Tibial artery (tissue), 4 donors: ENCODE results near the gene SPDYE4.
A peak's percentile ranks its signal among the peaks of the same experiment; 100 is the strongest.

ENCODE experiments used
- DNase-seq, 2 donors: peaks; one replicate each; pipeline ENCODE4 v3.0.0-alpha.2; 2019
- H3K27ac ChIP-seq, 2 donors: fragments of 200-600 bp; sonication (generic) in 1 of 2; 1 replicate in 1 of 2; 2 replicates in 1 of 2; pipeline ENCODE4 v1.5.1; 2018 to 2019; ENCODE audit warnings: mild to moderate bottlenecking in 1 of 2
- H3K27me3 ChIP-seq, 2 donors: fragments of 200-600 bp; sonication (generic) in 1 of 2; one replicate each; pipeline versions ENCODE4 v1.5.1 to v1.6.0; 2016 to 2019
- H3K36me3 ChIP-seq, 3 donors: fragments of 200-600 bp; sonication (generic) in 2 of 3; one replicate each; pipeline ENCODE4 v1.5.1; 2016 to 2019; ENCODE audit warnings: mild to moderate bottlenecking in 2 of 3
- H3K4me1 ChIP-seq, 4 donors: fragments of 200-600 bp; sonication (generic) in 2 of 4; 1 replicate in 3 of 4; 2 replicates in 1 of 4; pipeline ENCODE4 v1.5.1; 2016 to 2019
- H3K4me3 ChIP-seq, 2 donors: fragments of 200-600 bp; sonication (generic) in 1 of 2; 1 replicate in 1 of 2; 2 replicates in 1 of 2; pipeline ENCODE4 v1.5.1; 2018 to 2019; ENCODE audit warnings: mild to moderate bottlenecking in 2 of 2
- H3K9me3 ChIP-seq, 3 donors: fragments of 200-600 bp; sonication (generic) in 1 of 3; one replicate each; pipeline ENCODE4 v1.5.1; 2016 to 2019
- CTCF ChIP-seq, 2 experiments: fragments of 200-600 bp in 1 of 2; fragments of 450-650 bp in 1 of 2; IDR thresholded peaks; one replicate each; pipeline ENCODE4 v1.5.1; 2017 to 2019; ENCODE audit warnings: antibody characterized with exemption in 2 of 2, mild to moderate bottlenecking in 1 of 2, moderate library complexity in 1 of 2
- intact Hi-C: fragments of 100-400 bp; cut with DNase I; formaldehyde crosslinking; loops from one replicate; pipeline ENCODE4 v1.15.0; 2023; ENCODE audit warnings: low total_unique reads

SPDYE4 gene

GRCh38 chr17:8791248-8791909 lies 33.0 kb upstream of the SPDYE4 start:
- no peaks in the 10 kb centered on the region for H3K36me3 ChIP-seq
- H3K4me3 ChIP-seq = no peak overlapping the region
- H3K27me3 ChIP-seq = no peaks in the 10 kb centered on the region
- no peak for TF ChIP-seq CTCF (IDR thresholded peaks at IDR 0.05)
- no peak for DNase-seq
- no peaks in the 10 kb centered on the region for H3K4me1 ChIP-seq
- no peak overlapping the region for H3K27ac ChIP-seq
- peaks cover 0 to 9% (median 0%) of the 10 kb centered on the region in 3 donors for H3K9me3 ChIP-seq
- intact Hi-C loops = no loop called here

- DNase-seq = no peak
- no peak overlapping the region for H3K4me3 ChIP-seq
Observed at GRCh38 chr17:8789743-8790142, 31.4 kb upstream of the SPDYE4 start.

GRCh38 chr17:8788998-8789397 lies 30.7 kb upstream of the SPDYE4 start:
- intact Hi-C loops = no loop called here
- H3K36me3 ChIP-seq = no peaks in the 10 kb centered on the region
- DNase-seq = no peak

More at GRCh38 chr17:8789743-8790142, 31.4 kb upstream of the SPDYE4 start:
- TF ChIP-seq CTCF (IDR thresholded peaks at IDR 0.05) = no peak
- no peaks in the 10 kb centered on the region for H3K27me3 ChIP-seq
- H3K27ac ChIP-seq = no peak overlapping the region
- H3K4me1 ChIP-seq = peaks cover 0 to 8% (median 4%) of the 10 kb centered on the region in 4 donors
- intact Hi-C loops = no loop called here
- H3K9me3 ChIP-seq = peaks cover 0 to 9% (median 0%) of the 10 kb centered on the region in 3 donors
- H3K36me3 ChIP-seq = no peaks in the 10 kb centered on the region

GRCh38 chr17:8785547-8786413 lies 27.4 kb upstream of the SPDYE4 start:
- no peaks in the 10 kb centered on the region for H3K9me3 ChIP-seq
- H3K27me3 ChIP-seq = no peaks in the 10 kb centered on the region
- no peak overlapping the region for H3K27ac ChIP-seq
- H3K4me1 ChIP-seq = peaks cover 0 to 8% (median 4%) of the 10 kb centered on the region in 4 donors
- peak; percentile 86 to 89 for TF ChIP-seq CTCF (IDR thresholded peaks at IDR 0.05)
- intact Hi-C loops = loop anchor here (1.0 kb wide), 1 partner anchor 375 kb away; no protein-coding TSS in a partner anchor
- DNase-seq = peak; percentile 88 to 92
- no peaks in the 10 kb centered on the region for H3K36me3 ChIP-seq
- no peak overlapping the region for H3K4me3 ChIP-seq

More at GRCh38 chr17:8788998-8789397, 30.7 kb upstream of the SPDYE4 start:
- H3K27ac ChIP-seq = no peak overlapping the region
- peaks cover 0 to 8% (median 4%) of the 10 kb centered on the region in 4 donors for H3K4me1 ChIP-seq
- no peak overlapping the region for H3K4me3 ChIP-seq
- H3K9me3 ChIP-seq = peaks cover 0 to 9% (median 0%) of the 10 kb centered on the region in 3 donors
- H3K27me3 ChIP-seq = no peaks in the 10 kb centered on the region
- no peak for TF ChIP-seq CTCF (IDR thresholded peaks at IDR 0.05)

- H3K4me3 ChIP-seq = no peak overlapping the region
- H3K27me3 ChIP-seq = no peaks in the 10 kb centered on the region
- peaks cover 0 to 18% (median 4%) of the 10 kb centered on the region in 4 donors for H3K4me1 ChIP-seq
- intact Hi-C loops = no loop called here
- H3K9me3 ChIP-seq = no peaks in the 10 kb centered on the region
- H3K27ac ChIP-seq = peak overlapping the region; percentile 6 to 11
- DNase-seq = no peak
- TF ChIP-seq CTCF (IDR thresholded peaks at IDR 0.05) = no peak
- H3K36me3 ChIP-seq = no peaks in the 10 kb centered on the region
Observed at GRCh38 chr17:8782176-8782575, 23.8 kb upstream of the SPDYE4 start.
